SK-N-SH (cell line): ENCODE results near the gene HEMGN.

Experiments
- FOXJ3 ChIP-seq: sonication (generic); formaldehyde crosslinking; IDR thresholded peaks from 2 replicates; pipeline ENCODE4 v1.5.1; 2020; ENCODE audit warnings: mild to moderate bottlenecking, missing genetic modification reagents
- GATA2 ChIP-seq: sonication (generic); formaldehyde crosslinking; IDR thresholded peaks from 2 replicates; pipeline ENCODE4 v1.5.0; 2020; ENCODE audit warnings: mild to moderate bottlenecking, missing genetic modification reagents
- JUND ChIP-seq: IDR thresholded peaks from 2 replicates; pipeline ENCODE4 v1.4.0; 2012
- MXI1 ChIP-seq: IDR thresholded peaks from 2 replicates; pipeline ENCODE4 v1.6.1; 2012; ENCODE audit warnings: mild to moderate bottlenecking, low read depth, low read length, improper control_type of control experiment
- POLR2AphosphoS5 ChIP-seq: IDR thresholded peaks from 2 replicates; pipeline ENCODE4 v1.6.1; 2012; ENCODE audit warnings: low read depth, low read length
- SMC3 ChIP-seq: IDR thresholded peaks from 2 replicates; pipeline ENCODE4 v1.6.1; 2012; ENCODE audit warnings: low read depth, low read length, improper control_type of control experiment
- TCF12 ChIP-seq: IDR thresholded peaks from 2 replicates; pipeline ENCODE4 v1.4.0; 2012
- TF ChIP-seq, protein P1 (sequence below): IDR thresholded peaks from 2 replicates; pipeline ENCODE4 v1.6.1; 2012; ENCODE audit warnings: mild to moderate bottlenecking, low read depth, low read length, moderate library complexity
- TF ChIP-seq, protein P2 (sequence below): IDR thresholded peaks from 2 replicates; pipeline ENCODE4 v1.4.0; 2012; ENCODE audit warnings: low read depth, borderline replicate concordance
- TF ChIP-seq, protein P3 (sequence below): fragments of 150-350 bp; IDR thresholded peaks from 2 replicates; pipeline ENCODE4 v1.6.1; 2017; ENCODE audit warnings: antibody characterized with exemption, low read length, low read depth, borderline replicate concordance
- TF ChIP-seq, protein P4 (sequence below): fragments of 200-600 bp; sonication (generic); IDR thresholded peaks from 2 replicates; pipeline ENCODE4 v1.6.1; 2017; ENCODE audit warnings: antibody characterized with exemption, mild to moderate bottlenecking, moderate library complexity

DNA sequence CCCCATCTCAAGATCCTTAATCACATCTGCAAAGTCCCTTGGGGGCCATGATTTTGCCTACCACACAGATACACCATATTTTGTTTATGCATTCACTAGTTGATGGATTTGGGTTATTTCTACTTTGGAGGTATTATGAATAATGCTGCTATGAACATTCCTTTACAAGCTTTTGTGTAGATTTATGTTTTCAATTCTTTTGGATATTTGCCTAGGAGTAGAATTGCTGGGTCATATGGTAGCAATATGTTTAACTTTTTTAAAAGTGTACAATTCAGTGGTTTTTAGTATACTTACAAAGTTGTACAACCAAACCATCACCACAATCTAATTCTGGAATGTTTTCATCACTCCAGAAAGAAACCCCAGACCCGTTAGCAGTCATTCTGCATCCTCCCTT, 37.4 kb upstream of the HEMGN start:
- TF ChIP-seq SMC3 (no peak), JUND (no peak), POLR2AphosphoS5 (no peak), MXI1 (no peak), FOXJ3 (no peak), GATA2 (CRISPR knock-in tag) (no peak), TCF12 (no peak)
- TF ChIP-seq, protein P1, sequence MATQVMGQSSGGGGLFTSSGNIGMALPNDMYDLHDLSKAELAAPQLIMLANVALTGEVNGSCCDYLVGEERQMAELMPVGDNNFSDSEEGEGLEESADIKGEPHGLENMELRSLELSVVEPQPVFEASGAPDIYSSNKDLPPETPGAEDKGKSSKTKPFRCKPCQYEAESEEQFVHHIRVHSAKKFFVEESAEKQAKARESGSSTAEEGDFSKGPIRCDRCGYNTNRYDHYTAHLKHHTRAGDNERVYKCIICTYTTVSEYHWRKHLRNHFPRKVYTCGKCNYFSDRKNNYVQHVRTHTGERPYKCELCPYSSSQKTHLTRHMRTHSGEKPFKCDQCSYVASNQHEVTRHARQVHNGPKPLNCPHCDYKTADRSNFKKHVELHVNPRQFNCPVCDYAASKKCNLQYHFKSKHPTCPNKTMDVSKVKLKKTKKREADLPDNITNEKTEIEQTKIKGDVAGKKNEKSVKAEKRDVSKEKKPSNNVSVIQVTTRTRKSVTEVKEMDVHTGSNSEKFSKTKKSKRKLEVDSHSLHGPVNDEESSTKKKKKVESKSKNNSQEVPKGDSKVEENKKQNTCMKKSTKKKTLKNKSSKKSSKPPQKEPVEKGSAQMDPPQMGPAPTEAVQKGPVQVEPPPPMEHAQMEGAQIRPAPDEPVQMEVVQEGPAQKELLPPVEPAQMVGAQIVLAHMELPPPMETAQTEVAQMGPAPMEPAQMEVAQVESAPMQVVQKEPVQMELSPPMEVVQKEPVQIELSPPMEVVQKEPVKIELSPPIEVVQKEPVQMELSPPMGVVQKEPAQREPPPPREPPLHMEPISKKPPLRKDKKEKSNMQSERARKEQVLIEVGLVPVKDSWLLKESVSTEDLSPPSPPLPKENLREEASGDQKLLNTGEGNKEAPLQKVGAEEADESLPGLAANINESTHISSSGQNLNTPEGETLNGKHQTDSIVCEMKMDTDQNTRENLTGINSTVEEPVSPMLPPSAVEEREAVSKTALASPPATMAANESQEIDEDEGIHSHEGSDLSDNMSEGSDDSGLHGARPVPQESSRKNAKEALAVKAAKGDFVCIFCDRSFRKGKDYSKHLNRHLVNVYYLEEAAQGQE: no peak
- TF ChIP-seq, protein P2, sequence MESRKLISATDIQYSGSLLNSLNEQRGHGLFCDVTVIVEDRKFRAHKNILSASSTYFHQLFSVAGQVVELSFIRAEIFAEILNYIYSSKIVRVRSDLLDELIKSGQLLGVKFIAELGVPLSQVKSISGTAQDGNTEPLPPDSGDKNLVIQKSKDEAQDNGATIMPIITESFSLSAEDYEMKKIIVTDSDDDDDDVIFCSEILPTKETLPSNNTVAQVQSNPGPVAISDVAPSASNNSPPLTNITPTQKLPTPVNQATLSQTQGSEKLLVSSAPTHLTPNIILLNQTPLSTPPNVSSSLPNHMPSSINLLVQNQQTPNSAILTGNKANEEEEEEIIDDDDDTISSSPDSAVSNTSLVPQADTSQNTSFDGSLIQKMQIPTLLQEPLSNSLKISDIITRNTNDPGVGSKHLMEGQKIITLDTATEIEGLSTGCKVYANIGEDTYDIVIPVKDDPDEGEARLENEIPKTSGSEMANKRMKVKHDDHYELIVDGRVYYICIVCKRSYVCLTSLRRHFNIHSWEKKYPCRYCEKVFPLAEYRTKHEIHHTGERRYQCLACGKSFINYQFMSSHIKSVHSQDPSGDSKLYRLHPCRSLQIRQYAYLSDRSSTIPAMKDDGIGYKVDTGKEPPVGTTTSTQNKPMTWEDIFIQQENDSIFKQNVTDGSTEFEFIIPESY: no peak
- TF ChIP-seq, protein P3, sequence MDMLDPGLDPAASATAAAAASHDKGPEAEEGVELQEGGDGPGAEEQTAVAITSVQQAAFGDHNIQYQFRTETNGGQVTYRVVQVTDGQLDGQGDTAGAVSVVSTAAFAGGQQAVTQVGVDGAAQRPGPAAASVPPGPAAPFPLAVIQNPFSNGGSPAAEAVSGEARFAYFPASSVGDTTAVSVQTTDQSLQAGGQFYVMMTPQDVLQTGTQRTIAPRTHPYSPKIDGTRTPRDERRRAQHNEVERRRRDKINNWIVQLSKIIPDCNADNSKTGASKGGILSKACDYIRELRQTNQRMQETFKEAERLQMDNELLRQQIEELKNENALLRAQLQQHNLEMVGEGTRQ: no peak
- TF ChIP-seq, protein P4, sequence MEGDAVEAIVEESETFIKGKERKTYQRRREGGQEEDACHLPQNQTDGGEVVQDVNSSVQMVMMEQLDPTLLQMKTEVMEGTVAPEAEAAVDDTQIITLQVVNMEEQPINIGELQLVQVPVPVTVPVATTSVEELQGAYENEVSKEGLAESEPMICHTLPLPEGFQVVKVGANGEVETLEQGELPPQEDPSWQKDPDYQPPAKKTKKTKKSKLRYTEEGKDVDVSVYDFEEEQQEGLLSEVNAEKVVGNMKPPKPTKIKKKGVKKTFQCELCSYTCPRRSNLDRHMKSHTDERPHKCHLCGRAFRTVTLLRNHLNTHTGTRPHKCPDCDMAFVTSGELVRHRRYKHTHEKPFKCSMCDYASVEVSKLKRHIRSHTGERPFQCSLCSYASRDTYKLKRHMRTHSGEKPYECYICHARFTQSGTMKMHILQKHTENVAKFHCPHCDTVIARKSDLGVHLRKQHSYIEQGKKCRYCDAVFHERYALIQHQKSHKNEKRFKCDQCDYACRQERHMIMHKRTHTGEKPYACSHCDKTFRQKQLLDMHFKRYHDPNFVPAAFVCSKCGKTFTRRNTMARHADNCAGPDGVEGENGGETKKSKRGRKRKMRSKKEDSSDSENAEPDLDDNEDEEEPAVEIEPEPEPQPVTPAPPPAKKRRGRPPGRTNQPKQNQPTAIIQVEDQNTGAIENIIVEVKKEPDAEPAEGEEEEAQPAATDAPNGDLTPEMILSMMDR: no peak
